ENCODE results near the gene CDK11A.
A peak's percentile ranks its signal among the peaks of the same experiment; 100 is the strongest.
"Not testable (repeated sequence)": the region's sequence is repeated elsewhere in the genome, so short reads cannot be mapped to it uniquely, and the experiment has no call there.

The CDK11A gene

DNA sequence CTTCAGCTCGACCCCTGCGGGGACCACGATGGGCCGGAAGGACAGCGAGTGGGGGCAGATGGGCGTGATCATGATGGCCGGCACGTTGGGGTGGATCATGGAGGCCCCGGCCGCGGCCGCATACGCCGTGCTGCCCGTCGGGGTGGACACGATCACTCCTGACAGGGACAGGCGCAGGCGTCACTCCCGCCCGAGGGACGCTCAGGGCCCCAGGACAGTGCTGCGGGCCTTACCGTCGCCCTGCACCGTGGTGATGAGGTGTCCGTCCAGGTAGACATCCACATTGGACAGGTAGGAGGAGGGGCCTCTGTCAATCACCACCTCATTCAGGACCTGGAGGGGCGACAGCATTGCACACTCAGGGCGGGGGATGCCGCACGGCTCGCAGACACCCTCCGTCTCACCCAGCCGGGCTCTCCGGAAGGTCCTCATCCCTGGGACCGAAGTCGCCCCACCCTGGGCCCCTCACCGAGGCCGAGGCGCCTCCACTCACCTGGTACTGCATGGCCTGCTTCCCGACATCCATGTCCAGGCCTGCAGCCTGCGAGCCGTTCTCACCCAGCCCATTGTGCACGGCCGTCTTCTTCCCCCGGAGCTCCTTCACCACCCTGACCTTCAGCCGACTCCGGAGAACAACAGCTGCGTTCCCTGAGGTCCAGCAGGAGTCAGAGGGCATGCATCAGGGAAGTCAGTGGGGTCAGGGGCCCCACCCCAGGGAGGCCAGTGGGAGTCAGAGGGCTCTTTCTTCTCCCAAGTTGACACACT lies 30.1 kb upstream of the CDK11A start:
- Histone ChIP-seq H3K4me3 (ENCODE audit: low read depth in 1 of 2, low read length in 2 of 2) (no peak overlapping the region), H3K27me3 (ENCODE audit: control insufficient read depth in 1 of 2, insufficient read depth in 2 of 2, low read length in 2 of 2) (no peaks in the 10 kb centered on the region), H3K36me3 (ENCODE audit: control insufficient read depth in 1 of 2, insufficient read depth in 2 of 2, low read length in 2 of 2) (peaks cover 14 to 48% of the 10 kb centered on the region in 2 donors), H3K4me1 (ENCODE audit: control insufficient read depth in 1 of 2, insufficient read depth in 2 of 2, low read length in 2 of 2) (peaks cover 14 to 15% of the 10 kb centered on the region in 2 donors), H3K27ac (ENCODE audit: low read depth, low read length) (no peak overlapping the region), H3K9ac (ENCODE audit: low read depth in 1 of 2, low read length in 2 of 2) (no peak overlapping the region), H3K9me3 (ENCODE audit: control insufficient read depth in 1 of 2, low read length in 2 of 2) (no peaks in the 10 kb centered on the region)

- no peak overlapping the region for H3K9ac ChIP-seq (ENCODE audit: low read depth in 1 of 2, low read length in 2 of 2)
- H3K9me3 ChIP-seq (ENCODE audit: control insufficient read depth in 1 of 2, low read length in 2 of 2), result no peaks in the 10 kb centered on the region
- peaks cover 8 to 9% of the 10 kb centered on the region in 2 donors for H3K4me1 ChIP-seq (ENCODE audit: control insufficient read depth in 1 of 2, insufficient read depth in 2 of 2, low read length in 2 of 2)
- H3K27me3 ChIP-seq (ENCODE audit: control insufficient read depth in 1 of 2, insufficient read depth in 2 of 2, low read length in 2 of 2), result no peaks in the 10 kb centered on the region
- no peak overlapping the region for H3K27ac ChIP-seq (ENCODE audit: low read depth, low read length)
- H3K36me3 ChIP-seq (ENCODE audit: control insufficient read depth in 1 of 2, insufficient read depth in 2 of 2, low read length in 2 of 2), result peaks cover 14 to 48% of the 10 kb centered on the region in 2 donors
- no peak overlapping the region for H3K4me3 ChIP-seq (ENCODE audit: low read depth in 1 of 2, low read length in 2 of 2)
Observed at GRCh38 chr1:1753607-1754005, 29.4 kb upstream of the CDK11A start.

- H3K27me3 ChIP-seq (ENCODE audit: control insufficient read depth in 1 of 2, insufficient read depth in 2 of 2, low read length in 2 of 2), result no peaks in the 10 kb centered on the region
- no peak overlapping the region for H3K27ac ChIP-seq (ENCODE audit: low read depth, low read length)
- no peak overlapping the region for H3K4me3 ChIP-seq (ENCODE audit: low read depth in 1 of 2, low read length in 2 of 2)
- no peaks in the 10 kb centered on the region for H3K9me3 ChIP-seq (ENCODE audit: control insufficient read depth in 1 of 2, low read length in 2 of 2)
- peaks cover 14 to 48% of the 10 kb centered on the region in 2 donors for H3K36me3 ChIP-seq (ENCODE audit: control insufficient read depth in 1 of 2, insufficient read depth in 2 of 2, low read length in 2 of 2)
- H3K4me1 ChIP-seq (ENCODE audit: control insufficient read depth in 1 of 2, insufficient read depth in 2 of 2, low read length in 2 of 2), result peaks cover 1 to 2% of the 10 kb centered on the region in 2 donors
- no peak overlapping the region for H3K9ac ChIP-seq (ENCODE audit: low read depth in 1 of 2, low read length in 2 of 2)
Observed at GRCh38 chr1:1752636-1753606, 28.8 kb upstream of the CDK11A start.

DNA sequence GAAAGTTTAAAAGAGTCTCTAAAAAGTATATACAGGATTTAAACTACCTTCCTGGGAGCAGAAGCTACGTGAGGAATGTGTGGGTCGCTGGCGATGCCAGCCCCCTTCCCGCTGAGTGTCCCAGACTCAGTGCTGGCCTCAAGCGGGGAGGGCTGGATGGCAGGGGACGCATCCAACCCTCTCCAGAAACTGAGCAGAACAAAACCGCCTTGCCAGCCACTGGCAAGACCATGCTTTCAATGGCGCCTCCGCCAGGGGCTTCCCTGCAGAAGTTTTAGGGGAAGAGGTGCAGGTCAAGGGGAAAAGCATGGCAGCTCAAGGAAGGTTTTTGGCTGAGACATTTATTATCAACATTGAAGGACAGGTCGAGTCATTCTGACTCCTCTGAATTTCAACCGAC lies 28.0 kb upstream of the CDK11A start:
- H3K4me1 ChIP-seq (ENCODE audit: control insufficient read depth in 1 of 2, insufficient read depth in 2 of 2, low read length in 2 of 2), result no peaks in the 10 kb centered on the region
- H3K9me3 ChIP-seq (ENCODE audit: control insufficient read depth in 1 of 2, low read length in 2 of 2), result no peaks in the 10 kb centered on the region
- no peaks in the 10 kb centered on the region for H3K27me3 ChIP-seq (ENCODE audit: control insufficient read depth in 1 of 2, insufficient read depth in 2 of 2, low read length in 2 of 2)
- no peak overlapping the region for H3K27ac ChIP-seq (ENCODE audit: low read depth, low read length)
- peaks cover 14 to 43% of the 10 kb centered on the region in 2 donors for H3K36me3 ChIP-seq (ENCODE audit: control insufficient read depth in 1 of 2, insufficient read depth in 2 of 2, low read length in 2 of 2)
- no peak overlapping the region for H3K9ac ChIP-seq (ENCODE audit: low read depth in 1 of 2, low read length in 2 of 2)
- no peak overlapping the region for H3K4me3 ChIP-seq (ENCODE audit: low read depth in 1 of 2, low read length in 2 of 2)

GRCh38 chr1:1749941-1750340 lies 25.8 kb upstream of the CDK11A start:
- not testable (repeated sequence) for H3K9ac ChIP-seq (ENCODE audit: low read depth in 1 of 2, low read length in 2 of 2); H3K27me3 ChIP-seq (ENCODE audit: control insufficient read depth in 1 of 2, insufficient read depth in 2 of 2, low read length in 2 of 2); H3K4me1 ChIP-seq (ENCODE audit: control insufficient read depth in 1 of 2, insufficient read depth in 2 of 2, low read length in 2 of 2); H3K27ac ChIP-seq (ENCODE audit: low read depth, low read length); H3K4me3 ChIP-seq (ENCODE audit: low read depth in 1 of 2, low read length in 2 of 2); H3K9me3 ChIP-seq (ENCODE audit: control insufficient read depth in 1 of 2, low read length in 2 of 2)
- peaks cover 7 to 25% of the 10 kb centered on the region in 2 donors for H3K36me3 ChIP-seq (ENCODE audit: control insufficient read depth in 1 of 2, insufficient read depth in 2 of 2, low read length in 2 of 2)

DNA sequence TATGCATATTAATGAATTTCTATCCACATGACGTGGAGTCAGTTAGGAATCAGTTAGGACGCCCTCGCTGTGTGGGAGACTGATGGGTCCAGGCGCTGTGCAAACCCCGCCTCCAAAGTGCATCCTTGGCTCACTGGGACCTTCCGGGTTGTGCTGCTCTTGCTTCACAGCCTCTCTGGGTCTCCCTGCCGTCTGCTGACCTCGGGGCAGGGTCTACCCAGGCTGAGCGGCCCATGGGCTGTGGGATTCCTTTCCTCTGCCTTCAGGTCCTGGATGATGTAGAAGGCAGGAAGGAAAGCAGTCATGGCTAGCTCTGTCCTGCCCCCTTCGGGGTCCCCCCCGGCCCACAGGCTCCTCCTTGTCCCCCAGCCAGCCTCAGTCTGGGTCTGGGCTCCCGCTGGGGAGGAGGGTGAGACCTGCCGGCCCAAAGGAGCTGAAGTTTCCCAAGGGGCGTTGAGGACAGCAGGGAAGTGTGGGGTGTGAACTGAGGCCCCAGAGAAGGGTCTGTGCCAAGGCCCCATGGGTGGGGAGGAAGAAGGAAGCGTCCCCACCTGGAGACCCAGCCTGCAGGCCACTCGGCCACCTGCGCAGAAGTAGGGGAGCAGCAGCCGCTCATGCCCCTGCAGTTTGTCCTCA lies 24.6 kb upstream of the CDK11A start:
- no peaks in the 10 kb centered on the region for H3K4me1 ChIP-seq (ENCODE audit: control insufficient read depth in 1 of 2, insufficient read depth in 2 of 2, low read length in 2 of 2)
- no peak overlapping the region for H3K27ac ChIP-seq (ENCODE audit: low read depth, low read length)
- H3K9ac ChIP-seq (ENCODE audit: low read depth in 1 of 2, low read length in 2 of 2), result no peak overlapping the region
- H3K4me3 ChIP-seq (ENCODE audit: low read depth in 1 of 2, low read length in 2 of 2), result no peak overlapping the region
- no peaks in the 10 kb centered on the region for H3K9me3 ChIP-seq (ENCODE audit: control insufficient read depth in 1 of 2, low read length in 2 of 2)
- peaks cover 5 to 15% of the 10 kb centered on the region in 2 donors for H3K36me3 ChIP-seq (ENCODE audit: control insufficient read depth in 1 of 2, insufficient read depth in 2 of 2, low read length in 2 of 2)
- no peaks in the 10 kb centered on the region for H3K27me3 ChIP-seq (ENCODE audit: control insufficient read depth in 1 of 2, insufficient read depth in 2 of 2, low read length in 2 of 2)

- not testable (repeated sequence) for H3K4me3 ChIP-seq (ENCODE audit: low read depth in 1 of 2, low read length in 2 of 2); H3K27me3 ChIP-seq (ENCODE audit: control insufficient read depth in 1 of 2, insufficient read depth in 2 of 2, low read length in 2 of 2); H3K9ac ChIP-seq (ENCODE audit: low read depth in 1 of 2, low read length in 2 of 2); H3K4me1 ChIP-seq (ENCODE audit: control insufficient read depth in 1 of 2, insufficient read depth in 2 of 2, low read length in 2 of 2); H3K9me3 ChIP-seq (ENCODE audit: control insufficient read depth in 1 of 2, low read length in 2 of 2); H3K36me3 ChIP-seq (ENCODE audit: control insufficient read depth in 1 of 2, insufficient read depth in 2 of 2, low read length in 2 of 2)
- peak overlapping the region; percentile 80 for H3K27ac ChIP-seq (ENCODE audit: low read depth, low read length)
Observed at GRCh38 chr1:1746566-1746909, 22.4 kb upstream of the CDK11A start.

DNA sequence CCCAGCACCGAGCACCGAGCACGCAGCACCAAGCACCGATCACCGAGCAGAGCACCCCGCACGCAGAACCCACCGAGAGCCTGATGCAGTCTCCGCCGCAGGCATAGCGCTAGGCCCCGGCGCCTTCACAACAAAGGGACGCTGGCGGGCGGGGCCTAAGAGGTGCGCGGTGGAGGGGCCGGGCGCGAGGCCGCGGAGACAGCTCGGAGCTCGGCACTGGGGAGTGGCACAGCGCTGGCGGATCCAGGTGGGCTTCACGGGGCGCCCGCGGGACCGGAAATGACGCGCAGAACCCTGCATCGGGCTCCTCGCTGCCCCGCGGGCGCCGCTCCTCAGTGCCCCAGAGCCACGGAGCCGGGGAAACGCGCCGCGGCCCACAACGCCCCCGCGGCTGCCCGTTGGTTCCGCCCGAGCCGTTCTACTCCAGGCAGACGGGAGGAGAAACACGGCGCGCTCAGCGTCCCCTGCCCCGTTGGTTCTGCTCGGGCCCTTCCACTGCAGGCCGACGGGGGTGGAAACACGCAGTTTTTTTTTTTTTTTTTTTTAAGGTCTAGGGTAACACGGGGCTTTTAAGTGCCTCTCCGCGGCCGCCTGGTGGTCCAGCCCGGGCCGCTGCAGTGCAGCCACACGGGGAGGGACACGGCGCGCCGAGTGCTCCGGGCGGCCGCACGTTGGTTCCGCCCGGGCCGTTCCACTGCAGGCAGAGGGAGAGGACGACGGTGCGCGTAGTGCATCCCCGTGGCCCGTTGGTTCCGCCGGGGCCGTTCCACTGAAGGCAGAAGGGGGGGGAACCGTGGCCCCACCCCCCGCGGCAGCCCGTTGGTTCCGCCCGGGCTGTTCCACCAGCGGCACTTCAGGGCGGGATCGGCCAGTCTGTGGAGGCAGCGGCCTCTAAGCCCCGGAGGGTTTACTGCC lies 21.8 kb upstream of the CDK11A start:
- not testable (repeated sequence) for H3K4me3 ChIP-seq (ENCODE audit: low read depth in 1 of 2, low read length in 2 of 2); H3K9ac ChIP-seq (ENCODE audit: low read depth in 1 of 2, low read length in 2 of 2); H3K27me3 ChIP-seq (ENCODE audit: control insufficient read depth in 1 of 2, insufficient read depth in 2 of 2, low read length in 2 of 2); H3K9me3 ChIP-seq (ENCODE audit: control insufficient read depth in 1 of 2, low read length in 2 of 2); H3K36me3 ChIP-seq (ENCODE audit: control insufficient read depth in 1 of 2, insufficient read depth in 2 of 2, low read length in 2 of 2); H3K4me1 ChIP-seq (ENCODE audit: control insufficient read depth in 1 of 2, insufficient read depth in 2 of 2, low read length in 2 of 2)
- H3K27ac ChIP-seq (ENCODE audit: low read depth, low read length), result peak overlapping the region; percentile 80

GRCh38 chr1:1742529-1742928 lies 18.4 kb upstream of the CDK11A start:
- not testable (repeated sequence) for H3K27ac ChIP-seq (ENCODE audit: low read depth, low read length); H3K27me3 ChIP-seq (ENCODE audit: control insufficient read depth in 1 of 2, insufficient read depth in 2 of 2, low read length in 2 of 2); H3K4me3 ChIP-seq (ENCODE audit: low read depth in 1 of 2, low read length in 2 of 2); H3K4me1 ChIP-seq (ENCODE audit: control insufficient read depth in 1 of 2, insufficient read depth in 2 of 2, low read length in 2 of 2); H3K9me3 ChIP-seq (ENCODE audit: control insufficient read depth in 1 of 2, low read length in 2 of 2); H3K36me3 ChIP-seq (ENCODE audit: control insufficient read depth in 1 of 2, insufficient read depth in 2 of 2, low read length in 2 of 2); H3K9ac ChIP-seq (ENCODE audit: low read depth in 1 of 2, low read length in 2 of 2)
